RWPE2 (cell line): ENCODE data around the gene EMC6.

Source experiments
- ATAC-seq: fragments of 200-7000 bp; cut with Tn5 transposase; 3 replicates; pipeline ENCODE4 v1.9.1; 2021; ENCODE audit warnings: low read depth
- DNase-seq: peaks from one replicate; pipeline ENCODE4 v3.0.0-alpha.2; 2020; ENCODE audit warnings: low spot score
- H3K27ac ChIP-seq: fragments of 450-650 bp; 2 replicates; pipeline ENCODE4 v1.5.1; 2017; ENCODE audit warnings: mild to moderate bottlenecking; ENCODE audit not compliant: poor library complexity, severe bottlenecking
- H3K27me3 ChIP-seq: fragments of 250-450 bp; sonication (Bioruptor Pico); 2 replicates; pipeline ENCODE4 v1.5.1; 2021; ENCODE audit warnings: mild to moderate bottlenecking, moderate library complexity; ENCODE audit not compliant: insufficient read depth, poor library complexity, severe bottlenecking
- H3K36me3 ChIP-seq: fragments of 250-450 bp; sonication (Bioruptor Pico); 2 replicates; pipeline ENCODE4 v1.5.1; 2020; ENCODE audit warnings: low read depth, mild to moderate bottlenecking, moderate library complexity
- H3K4me1 ChIP-seq: fragments of 250-450 bp; sonication (Bioruptor Pico); 2 replicates; pipeline ENCODE4 v1.5.1; 2021; ENCODE audit warnings: mild to moderate bottlenecking, moderate library complexity; ENCODE audit not compliant: insufficient read depth, poor library complexity, severe bottlenecking
- H3K4me3 ChIP-seq: fragments of 250-450 bp; sonication (Bioruptor Pico); 2 replicates; pipeline ENCODE4 v1.5.1; 2021; ENCODE audit warnings: mild to moderate bottlenecking, moderate library complexity; ENCODE audit not compliant: severe bottlenecking
- H3K9me3 ChIP-seq: fragments of 250-450 bp; sonication (Bioruptor Pico); 2 replicates; pipeline ENCODE4 v1.5.1; 2021; ENCODE audit warnings: mild to moderate bottlenecking, moderate library complexity; ENCODE audit not compliant: severe bottlenecking
- CTCF ChIP-seq: fragments of 450-650 bp; IDR thresholded peaks from one replicate; pipeline ENCODE4 v1.5.1; 2017; ENCODE audit warnings: mild to moderate bottlenecking, moderate library complexity; ENCODE audit not compliant: poor library complexity, severe bottlenecking

Gene EMC6

DNA sequence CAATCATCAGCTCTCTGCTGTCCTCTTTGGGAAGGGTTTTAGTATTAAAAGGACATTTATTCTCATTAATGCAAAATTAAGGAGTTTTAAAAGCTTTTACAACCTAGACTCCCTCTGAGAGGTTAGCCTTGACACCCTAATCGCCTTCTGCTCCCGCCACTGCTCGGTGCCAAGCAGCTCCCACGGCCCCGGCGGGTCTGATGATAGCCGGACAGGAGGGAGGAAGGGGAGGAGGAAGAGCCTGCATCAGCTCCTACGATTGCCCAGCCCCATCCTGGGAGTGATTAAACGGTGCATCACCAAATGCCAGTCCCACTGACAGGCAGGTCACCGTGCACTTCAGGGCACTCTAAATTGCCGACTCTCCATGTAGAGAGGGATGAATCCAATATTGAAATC is 40.8 kb upstream of the EMC6 start:
- no peaks in the 10 kb centered on the region for H3K27me3 ChIP-seq
- H3K4me3 ChIP-seq, result no peak overlapping the region
- no peak overlapping the region for H3K27ac ChIP-seq
- no peaks in the 10 kb centered on the region for H3K9me3 ChIP-seq
- peaks cover 52% of the 10 kb centered on the region for H3K36me3 ChIP-seq
- TF ChIP-seq CTCF, result no peak
- no peaks in the 10 kb centered on the region for H3K4me1 ChIP-seq
- DNase-seq (no peak), ATAC-seq (no peak)

DNA sequence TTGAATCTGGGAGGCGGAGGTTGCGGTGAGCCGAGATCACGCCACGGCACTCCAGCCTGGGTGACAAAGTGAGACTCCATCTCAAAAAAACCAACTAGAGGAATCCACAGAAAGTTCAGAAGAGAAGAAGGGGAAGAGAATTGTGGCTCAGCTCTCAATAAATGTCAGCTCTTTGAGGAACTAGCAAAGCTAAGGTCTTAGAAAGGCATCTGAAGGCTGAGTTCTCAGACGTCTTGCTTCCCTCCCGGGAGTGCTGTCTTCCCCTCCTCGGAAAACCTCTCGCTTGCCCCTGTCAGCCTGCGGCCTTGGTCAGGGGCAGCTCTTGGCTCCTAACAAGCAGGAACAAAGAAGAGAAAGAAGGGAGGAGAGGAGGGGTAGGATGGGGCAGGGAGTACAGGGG is 37.8 kb upstream of the EMC6 start:
- TF ChIP-seq CTCF, result no peak
- H3K27ac ChIP-seq, result no peak overlapping the region

GRCh38 chr17:3632287-3632686 is 36.3 kb upstream of the EMC6 start:
- Histone ChIP-seq H3K27me3 (no peaks in the 10 kb centered on the region), H3K27ac (no peak overlapping the region), H3K4me3 (no peak overlapping the region), H3K4me1 (peaks cover 7% of the 10 kb centered on the region), H3K9me3 (no peaks in the 10 kb centered on the region), H3K36me3 (peaks cover 23% of the 10 kb centered on the region)
- no peak for TF ChIP-seq CTCF
- DNase-seq (no peak), ATAC-seq (no peak)

More for the DNA sequence above, 37.8 kb upstream of the EMC6 start:
- Histone ChIP-seq H3K4me1 (peaks cover 7% of the 10 kb centered on the region), H3K4me3 (no peak overlapping the region), H3K27me3 (no peaks in the 10 kb centered on the region), H3K36me3 (peaks cover 34% of the 10 kb centered on the region), H3K9me3 (no peaks in the 10 kb centered on the region)
- DNase-seq (no peak), ATAC-seq (no peak)

- ATAC-seq (no peak), DNase-seq (no peak)
- 0 out of 2 replicates have a peak, but pooled peaks cover 7% of the 10 kb centered on the region for H3K36me3 ChIP-seq
- H3K27me3 ChIP-seq, result no peaks in the 10 kb centered on the region
- H3K27ac ChIP-seq, result peak overlapping the region; percentile 67
- H3K4me1 ChIP-seq, result peaks cover 7% of the 10 kb centered on the region
- H3K4me3 ChIP-seq, result peak overlapping the region; percentile 90
- no peak for TF ChIP-seq CTCF
- no peaks in the 10 kb centered on the region for H3K9me3 ChIP-seq
Observed at GRCh38 chr17:3635474-3636153, 33.0 kb upstream of the EMC6 start.
